Esophagus (tissue), 2 donors: Measurements from ENCODE around the gene ZBTB20. TPM values are rescaled to one million over a fixed set of nuclear protein-coding genes. Genes with fewer than 3 reads are reported as not detected.
A peak's percentile ranks its signal among the peaks of the same experiment; 100 is the strongest.

Experiments used
- H3K27ac ChIP-seq, 2 donors: one replicate each; pipeline ENCODE4 v1.5.1; 2013; ENCODE audit warnings: low read depth in 2 of 2, mild to moderate bottlenecking in 2 of 2, inconsistent platforms in 1 of 2, low read length in 1 of 2, moderate library complexity in 1 of 2
- H3K27me3 ChIP-seq, 2 donors: one replicate each; pipeline ENCODE4 v1.6.1; 2013; ENCODE audit warnings: low read length in 2 of 2, control low read depth in 1 of 2, mild to moderate bottlenecking in 1 of 2; ENCODE audit not compliant: insufficient read depth in 2 of 2, control insufficient read depth in 1 of 2
- H3K36me3 ChIP-seq, 2 donors: one replicate each; pipeline ENCODE4 v1.6.1; 2013; ENCODE audit warnings: low read length in 1 of 2; ENCODE audit not compliant: control insufficient read depth in 2 of 2, insufficient read depth in 2 of 2
- H3K4me1 ChIP-seq, 2 donors: one replicate each; pipeline ENCODE4 v1.6.1; 2013; ENCODE audit warnings: low read length in 1 of 2; ENCODE audit not compliant: control insufficient read depth in 2 of 2, insufficient read depth in 2 of 2
- H3K4me3 ChIP-seq, 2 donors: one replicate each; pipeline ENCODE4 v1.5.1; 2013; ENCODE audit warnings: low read length in 2 of 2, mild to moderate bottlenecking in 2 of 2, low read depth in 1 of 2, moderate library complexity in 1 of 2
- H3K9me3 ChIP-seq, 2 donors: one replicate each; pipeline ENCODE4 v1.6.1; 2013; ENCODE audit warnings: mild to moderate bottlenecking in 2 of 2, low read depth in 1 of 2, low read length in 1 of 2, moderate library complexity in 1 of 2; ENCODE audit not compliant: control insufficient read depth in 2 of 2, insufficient read depth in 1 of 2
- WGBS, 2 donors: extraction: QIAGEN DNeasy Blood & Tissue Kit; methylation state at CpG; one replicate each; pipeline ENCODE4 v1.1.7; 2013; 5-methylcytosine and 5-hydroxymethylcytosine counted together
- polyA plus RNA-seq, 2 donors: library from polyadenylated mRNA; stranded (reverse); fragments of 200-250 nt; gene quantifications; one replicate each; pipeline ENCODE4 v1.2.3, GENCODE V29; 2013
- donor health status: healthy with polysubstance abuse.
- donor health status: Bipolar disorder and iron deficiency.

The ZBTB20 gene
- polyA plus RNA-seq, 2 donors, result 0.16 to 1.3 TPM

DNA sequence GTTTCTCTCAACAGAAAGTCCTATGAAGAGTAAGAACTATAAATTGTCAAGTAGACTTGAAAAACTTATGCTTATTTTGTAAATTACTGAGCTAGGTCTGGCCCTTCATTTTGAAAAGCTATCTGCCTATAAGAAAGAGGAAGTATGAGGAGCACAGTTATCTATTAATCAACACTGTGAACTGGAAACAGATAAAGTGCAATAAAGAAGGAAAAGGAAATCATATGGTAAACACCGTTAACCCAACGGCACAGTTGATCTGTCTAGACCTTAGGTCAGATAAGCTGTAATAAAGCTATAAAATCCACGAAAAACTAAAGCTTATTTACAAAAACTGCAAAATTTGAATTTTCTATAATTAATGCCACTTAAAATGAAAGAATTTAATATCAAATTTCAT, 242.5 kb downstream of the ZBTB20 start:
- Histone ChIP-seq H3K27me3 (no peaks in the 10 kb centered on the region), H3K36me3 (no peaks in the 10 kb centered on the region), H3K4me3 (no peak overlapping the region), H3K27ac (no peak overlapping the region), H3K9me3 (no peaks in the 10 kb centered on the region), H3K4me1 (no peaks in the 10 kb centered on the region)
- WGBS, 2 donors, result 67 to 86% methylated on average over 3 of the region's 3 CpGs

- H3K36me3 ChIP-seq, result no peaks in the 10 kb centered on the region
- H3K9me3 ChIP-seq, result no peaks in the 10 kb centered on the region
- no peaks in the 10 kb centered on the region for H3K27me3 ChIP-seq
- no peak overlapping the region for H3K4me3 ChIP-seq
- no peak overlapping the region for H3K27ac ChIP-seq
- H3K4me1 ChIP-seq, result no peaks in the 10 kb centered on the region
- 49 to 65% methylated on average over 1 of the region's 1 CpG for WGBS, 2 donors
These were observed 243.9 kb downstream of the ZBTB20 start for GRCh38 chr3:114903213-114903612.

DNA sequence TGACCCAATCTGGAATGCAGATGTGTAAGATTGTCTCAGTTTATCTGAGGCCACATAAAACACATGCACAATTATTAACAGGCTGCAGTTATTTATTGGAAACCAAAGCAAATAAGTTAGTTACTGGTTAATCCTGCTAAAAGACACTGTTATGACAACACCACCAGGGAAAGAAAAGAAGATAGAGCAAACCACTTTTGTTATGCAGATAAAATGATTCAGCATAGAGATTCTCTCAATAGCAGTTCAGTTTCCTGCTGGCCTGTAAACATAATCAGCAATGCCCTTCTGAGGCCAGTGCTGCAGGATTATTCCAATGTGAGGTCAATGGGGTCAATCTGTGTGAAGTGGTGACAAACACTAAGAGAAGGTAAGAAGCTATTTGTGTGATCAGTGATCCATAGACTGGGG, 244.4 kb downstream of the ZBTB20 start:
- Histone ChIP-seq H3K9me3 (no peaks in the 10 kb centered on the region), H3K27me3 (no peaks in the 10 kb centered on the region), H3K4me1 (no peaks in the 10 kb centered on the region), H3K4me3 (no peak overlapping the region), H3K36me3 (no peaks in the 10 kb centered on the region), H3K27ac (no peak overlapping the region)

DNA sequence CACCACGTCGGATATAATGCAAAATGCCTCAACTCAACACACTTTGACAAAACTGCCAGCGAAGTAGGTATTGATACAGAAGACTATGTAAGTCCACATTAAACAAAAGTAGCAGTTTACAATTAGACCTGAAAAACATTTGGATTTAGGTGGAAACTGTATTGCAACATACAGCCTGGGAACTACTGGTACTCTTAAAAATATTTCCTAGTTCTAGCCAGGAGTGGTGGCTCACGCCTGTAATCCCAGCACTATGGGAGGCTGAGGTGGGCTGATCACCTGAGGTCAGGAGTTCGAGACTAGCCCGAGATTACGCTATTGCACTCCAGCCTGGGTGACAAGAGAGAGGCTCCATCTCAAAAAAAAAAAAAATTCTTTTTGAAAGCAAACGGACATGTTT, 246.2 kb downstream of the ZBTB20 start:
- Histone ChIP-seq H3K36me3 (no peaks in the 10 kb centered on the region), H3K9me3 (no peaks in the 10 kb centered on the region), H3K4me3 (peak overlapping the region in 1 of 2 donors; percentile 14), H3K27me3 (no peaks in the 10 kb centered on the region), H3K27ac (peak overlapping the region in 1 of 2 donors; percentile 33), H3K4me1 (no peaks in the 10 kb centered on the region)
- 68 to 76% methylated on average over 8 of the region's 8 CpGs for WGBS, 2 donors

- Histone ChIP-seq H3K36me3 (no peaks in the 10 kb centered on the region), H3K4me3 (no peak overlapping the region), H3K27ac (no peak overlapping the region), H3K4me1 (no peaks in the 10 kb centered on the region), H3K27me3 (no peaks in the 10 kb centered on the region), H3K9me3 (no peaks in the 10 kb centered on the region)
- WGBS, 2 donors, result 56 to 68% methylated on average over 4 of the region's 4 CpGs
These were observed 247.7 kb downstream of the ZBTB20 start for GRCh38 chr3:114899186-114899931.

GRCh38 chr3:114896978-114897377, 250.1 kb downstream of the ZBTB20 start:
- H3K27ac ChIP-seq, result no peak overlapping the region
- no peak overlapping the region for H3K4me3 ChIP-seq
- H3K9me3 ChIP-seq, result no peaks in the 10 kb centered on the region
- WGBS, 2 donors, result 98 to 100% methylated on average over 1 of the region's 1 CpG
- no peaks in the 10 kb centered on the region for H3K27me3 ChIP-seq
- no peaks in the 10 kb centered on the region for H3K36me3 ChIP-seq
- H3K4me1 ChIP-seq, result no peaks in the 10 kb centered on the region

- Histone ChIP-seq H3K27me3 (no peaks in the 10 kb centered on the region), H3K4me3 (no peak overlapping the region), H3K27ac (no peak overlapping the region), H3K36me3 (no peaks in the 10 kb centered on the region), H3K4me1 (no peaks in the 10 kb centered on the region), H3K9me3 (no peaks in the 10 kb centered on the region)
These were observed 253.7 kb downstream of the ZBTB20 start for GRCh38 chr3:114893361-114893760.

- Histone ChIP-seq H3K27me3 (no peaks in the 10 kb centered on the region), H3K4me1 (no peaks in the 10 kb centered on the region), H3K4me3 (no peak overlapping the region), H3K27ac (no peak overlapping the region), H3K9me3 (no peaks in the 10 kb centered on the region), H3K36me3 (no peaks in the 10 kb centered on the region)
- WGBS, 2 donors, result 68 to 87% methylated on average over 3 of the region's 3 CpGs
These were observed 254.2 kb downstream of the ZBTB20 start for GRCh38 chr3:114892880-114893279.

DNA sequence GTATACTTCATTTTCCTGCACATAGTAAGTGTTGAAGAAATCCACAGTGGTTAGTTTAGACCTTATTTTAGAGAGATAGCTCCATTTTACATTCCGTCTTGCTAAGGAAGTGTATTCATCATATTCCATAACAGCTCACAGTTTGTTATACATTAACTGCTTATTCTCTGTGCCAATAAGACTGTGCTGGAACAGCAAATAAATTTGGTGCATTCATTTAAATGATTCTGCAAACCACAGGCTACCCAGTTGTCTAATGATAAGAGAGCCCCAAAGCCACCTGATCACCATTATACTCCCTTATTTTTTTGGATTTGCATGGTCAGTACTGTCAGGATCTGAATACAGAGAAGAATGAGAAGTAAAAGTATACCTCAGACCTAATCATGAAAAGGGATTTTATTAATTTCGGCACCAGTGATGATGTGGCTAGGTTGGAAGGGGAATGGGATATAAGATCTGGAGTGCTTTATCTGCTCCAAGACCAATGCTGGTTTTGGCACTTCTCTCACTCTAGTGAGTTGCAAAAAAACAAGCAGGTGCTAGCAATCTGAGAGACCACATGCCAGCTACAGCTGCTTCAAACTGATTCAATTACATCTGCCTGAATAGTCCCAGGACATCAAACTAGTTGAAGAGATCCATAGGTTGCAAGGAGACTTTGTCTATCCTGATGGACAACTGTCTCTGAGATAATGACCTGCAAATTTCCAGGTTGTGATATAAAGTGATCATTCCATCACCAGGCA, 254.8 kb downstream of the ZBTB20 start:
- WGBS, 2 donors, result 82 to 95% methylated on average over 2 of the region's 2 CpGs

GRCh38 chr3:114887806-114888205, 259.3 kb downstream of the ZBTB20 start:
- H3K27me3 ChIP-seq, result no peaks in the 10 kb centered on the region
- H3K27ac ChIP-seq, result no peak overlapping the region
- no peaks in the 10 kb centered on the region for H3K9me3 ChIP-seq
- H3K4me1 ChIP-seq, result no peaks in the 10 kb centered on the region
- no peaks in the 10 kb centered on the region for H3K36me3 ChIP-seq
- whole genome bisulfite sequencing, 2 donors, result 79 to 82% methylated on average over 3 of the region's 3 CpGs
- no peak overlapping the region for H3K4me3 ChIP-seq

More for the DNA sequence above, 254.8 kb downstream of the ZBTB20 start:
- no peaks in the 10 kb centered on the region for H3K9me3 ChIP-seq
- no peaks in the 10 kb centered on the region for H3K27me3 ChIP-seq
- H3K27ac ChIP-seq, result no peak overlapping the region
- H3K4me1 ChIP-seq, result no peaks in the 10 kb centered on the region
- H3K36me3 ChIP-seq, result no peaks in the 10 kb centered on the region
- no peak overlapping the region for H3K4me3 ChIP-seq
